SK-MEL-5 (cell line): Measurements from ENCODE around the gene PPP1R37. TPM values are rescaled to one million over a fixed set of nuclear protein-coding genes. Genes with fewer than 3 reads are reported as not detected.

Source experiments
- DNase-seq: peaks from one replicate; pipeline ENCODE4 v3.0.0-alpha.2; 2016; ENCODE audit warnings: low read depth, low spot score
- in situ Hi-C: cut with HindIII; loops from 2 replicates; pipeline ENCODE4 v1.10.0; 2016; ENCODE audit warnings: low sequenced_read_pairs, high pct_unique_total_duplicates, low pct_unique_long_range_greater_than_20kb
- total RNA-seq: library from RNA; depleted of rRNA; stranded (reverse); fragments of >200 nt; shearing (Covaris generic); gene quantifications from 2 replicates; pipeline ENCODE4 v1.2.3, GENCODE V29; 2014

Gene PPP1R37
- total RNA-seq, 1 experiment from 2014 or later = 46.0 TPM

DNA sequence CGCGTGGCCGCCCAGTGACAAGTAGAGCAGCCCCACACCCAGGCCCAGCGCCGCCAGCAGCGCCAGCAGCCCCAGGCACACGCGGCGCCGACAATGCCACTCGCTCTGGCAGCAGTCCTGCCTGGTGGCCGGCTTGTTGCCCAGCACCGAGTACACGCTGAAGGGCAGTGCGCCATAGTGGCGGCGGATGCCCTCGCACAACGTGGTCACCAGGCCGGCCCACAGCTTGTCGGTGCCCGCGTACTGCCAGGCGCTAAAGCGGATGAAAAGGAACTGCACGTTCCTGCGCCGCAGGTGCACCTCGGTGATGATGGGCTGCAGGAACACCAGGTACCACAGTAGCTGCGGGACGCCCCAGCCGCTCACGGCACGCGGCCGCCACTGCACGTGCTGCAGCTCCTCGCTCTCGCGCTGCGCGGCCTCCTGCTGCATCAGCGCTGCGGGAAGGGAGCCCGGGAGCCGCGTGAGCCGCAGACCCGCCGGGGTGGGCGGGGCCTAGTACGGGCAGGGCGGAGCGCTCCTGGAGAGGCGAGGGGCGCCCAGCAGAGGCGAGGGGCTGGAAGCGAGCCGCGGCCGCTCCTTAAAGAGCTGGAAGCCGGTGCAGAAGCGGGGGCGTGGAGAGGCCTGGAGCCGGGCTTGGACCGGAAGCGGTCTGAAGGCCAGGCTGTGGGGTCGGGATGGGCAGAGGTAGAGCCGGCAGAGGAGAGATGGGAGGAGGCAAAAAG is 60.5 kb downstream of the PPP1R37 start:
- in situ Hi-C loops = no loop called here
- no peak for DNase-seq

DNA sequence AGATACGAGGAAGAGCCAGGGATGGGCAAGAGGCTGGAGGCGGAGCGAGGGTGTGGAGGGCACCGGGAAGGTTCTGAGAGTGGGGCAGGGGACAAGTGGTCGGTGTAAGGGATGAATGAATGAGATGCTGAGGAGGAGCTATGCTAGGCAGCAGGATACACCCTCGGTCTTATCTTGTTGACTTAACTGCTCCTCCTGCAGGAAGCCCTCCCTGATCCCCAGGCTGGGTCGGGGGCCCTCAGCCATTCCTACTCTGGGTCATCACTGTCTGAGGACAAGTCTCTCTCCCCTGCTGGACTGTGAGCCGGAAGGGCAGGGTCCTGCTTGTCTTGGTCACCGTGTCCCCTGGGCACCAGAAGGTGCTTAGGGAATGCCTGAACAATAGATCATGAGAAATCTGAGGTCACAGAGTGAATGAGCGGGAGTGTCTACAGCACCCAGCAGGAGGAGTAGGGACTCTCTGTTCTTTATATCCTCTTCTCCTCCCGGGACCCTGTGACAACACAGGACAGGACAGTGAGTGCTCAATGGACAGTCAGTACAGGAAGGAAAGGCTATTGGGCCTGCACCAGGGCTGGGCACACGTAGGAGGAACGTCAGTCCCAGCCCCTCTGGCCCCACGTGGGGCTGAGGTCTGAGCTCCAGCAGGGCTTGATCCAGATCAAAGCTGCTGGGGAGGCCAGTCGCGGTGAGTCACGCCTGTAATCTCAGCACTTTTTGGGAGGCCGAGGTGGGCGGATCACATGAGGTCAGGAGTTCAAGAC is 61.3 kb downstream of the PPP1R37 start:
- in situ Hi-C loops = no loop called here
- DNase-seq = peak; percentile 26

GRCh38 chr19:45156011-45156630 is 63.1 kb downstream of the PPP1R37 start:
- DNase-seq = no peak
- in situ Hi-C loops = no loop called here

- no peak for DNase-seq
- in situ Hi-C loops = no loop called here
These were observed 63.8 kb downstream of the PPP1R37 start for GRCh38 chr19:45156751-45157150.

DNA sequence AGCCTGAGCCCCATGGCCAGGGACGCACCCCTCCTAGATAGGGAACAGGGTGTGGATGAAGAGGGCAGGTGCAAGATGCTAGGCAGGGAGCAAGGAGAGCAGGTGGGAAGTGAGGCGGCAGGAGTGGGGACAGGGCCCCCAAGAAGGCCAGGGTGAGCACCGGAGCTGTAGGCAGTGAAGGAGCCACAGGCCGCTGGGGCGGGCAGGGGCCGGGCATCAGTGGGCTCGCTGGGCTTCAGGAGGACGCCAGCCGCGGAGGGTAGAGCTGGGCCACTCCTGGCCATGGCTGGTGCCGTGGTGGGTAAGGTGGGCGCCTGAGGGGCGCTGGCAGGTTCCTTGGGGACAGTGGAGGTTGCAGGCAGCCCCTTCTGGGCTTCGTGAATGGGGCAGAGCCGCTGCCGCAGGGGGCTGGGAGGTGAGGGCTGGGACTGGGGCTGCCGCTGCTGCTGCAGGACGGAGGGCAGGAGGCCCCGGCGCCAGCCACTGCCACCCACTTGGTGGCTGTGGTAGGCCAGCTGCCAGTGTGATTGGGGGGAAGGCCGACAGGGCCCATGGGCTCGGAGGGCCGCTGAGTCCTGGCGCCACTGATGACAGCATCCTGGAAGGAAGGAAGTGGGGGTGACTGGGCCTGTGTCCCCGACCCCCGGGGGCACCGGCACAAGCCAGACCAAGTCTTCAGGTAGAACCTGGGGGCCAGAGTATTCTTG is 65.7 kb downstream of the PPP1R37 start:
- no peak for DNase-seq
- in situ Hi-C loops = no loop called here

DNA sequence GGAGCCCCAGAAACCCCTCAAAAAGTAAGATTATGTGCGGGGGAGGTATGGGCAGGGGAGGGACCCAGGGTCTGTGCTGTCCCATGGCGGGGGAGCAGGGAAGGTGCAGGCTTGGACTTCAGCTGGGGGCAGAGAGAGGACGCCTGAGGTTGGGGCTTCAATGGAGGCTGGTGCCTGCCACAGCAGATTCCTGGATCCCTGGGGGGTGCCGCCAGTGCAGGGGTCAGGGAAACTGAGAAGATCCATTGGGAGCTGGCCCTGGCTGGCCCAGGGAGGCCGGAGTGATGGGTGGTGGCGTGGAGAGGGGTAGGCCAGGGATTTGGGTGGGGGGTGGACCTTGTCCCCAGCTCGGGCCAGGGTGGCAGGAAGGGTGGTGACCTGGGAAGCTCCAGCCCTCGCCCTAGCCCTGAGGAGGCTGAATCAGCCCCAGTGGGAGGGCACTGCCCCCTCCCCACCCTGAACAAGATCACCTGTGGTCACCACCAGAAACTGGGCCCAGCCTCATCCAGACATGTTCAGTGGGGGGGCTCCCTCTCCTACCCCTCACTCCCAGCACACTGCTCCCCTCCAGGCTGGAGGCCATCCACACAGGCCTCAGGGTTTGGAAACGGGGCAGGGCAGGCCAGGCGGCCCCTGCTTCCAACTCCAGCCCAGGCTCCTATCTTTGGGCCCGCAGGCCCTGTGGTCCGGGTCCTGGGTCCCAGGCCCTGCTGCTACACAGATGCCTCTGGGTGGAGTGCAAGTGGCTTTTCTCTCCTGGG is 66.4 kb downstream of the PPP1R37 start:
- in situ Hi-C loops = no loop called here
- DNase-seq = no peak

- in situ Hi-C loops = no loop called here
- DNase-seq = no peak
These were observed 67.0 kb downstream of the PPP1R37 start for GRCh38 chr19:45159971-45160324.

DNA sequence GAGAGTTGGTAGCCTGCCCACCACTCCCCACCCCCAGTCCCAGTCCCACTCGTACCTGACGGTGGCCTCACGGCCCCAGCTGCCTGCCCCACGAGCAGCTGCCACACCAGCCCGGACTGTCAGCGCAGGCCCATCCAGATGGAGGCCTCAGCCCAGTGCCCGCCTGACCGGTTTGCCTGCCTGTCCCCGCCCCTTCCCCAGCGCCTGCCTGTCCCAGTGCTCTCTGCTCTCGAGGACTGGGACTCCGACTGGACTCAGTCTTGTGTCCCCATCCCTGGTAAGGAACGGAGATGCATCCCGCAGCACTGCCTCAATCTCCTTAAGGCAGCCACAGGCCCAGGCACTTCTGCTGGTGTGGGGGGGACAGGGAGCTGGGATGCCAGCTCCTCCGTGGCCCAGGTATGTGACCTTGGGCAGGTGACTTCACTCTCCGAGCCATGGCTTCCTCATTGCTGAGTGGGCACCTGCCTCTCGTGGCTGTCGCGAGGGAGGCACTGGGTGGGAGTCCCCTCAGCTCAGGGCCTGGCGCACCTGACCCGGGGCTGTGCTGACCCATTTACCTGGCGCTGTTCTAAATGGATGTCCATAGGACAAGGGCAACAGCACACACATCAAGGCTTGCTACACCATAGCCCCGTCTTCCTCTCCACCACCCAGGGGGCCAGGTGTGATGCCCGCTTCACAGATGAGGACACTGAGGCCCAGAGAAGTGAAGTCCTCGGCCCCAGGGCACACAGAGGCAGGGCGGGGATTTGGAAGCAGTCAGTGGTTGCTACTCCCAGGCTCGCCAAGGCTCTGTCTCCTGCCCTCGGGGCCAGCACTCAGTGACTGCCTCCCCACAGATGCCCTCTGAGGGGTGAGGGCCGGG is 68.1 kb downstream of the PPP1R37 start, which contains the start of gene NKPD1:
Gene NKPD1, minus strand, starts transcription at position 113 of the 868 bp plus-strand sequence. CDS start 832 bp downstream, outside the sequence.
- in situ Hi-C loops = no loop called here
- no peak for DNase-seq

GRCh38 chr19:45161738-45162607 is 69.0 kb downstream of the PPP1R37 start:
- in situ Hi-C loops = no loop called here
- DNase-seq = peak; percentile 49

GRCh38 chr19:45162608-45163143 is 69.7 kb downstream of the PPP1R37 start:
- DNase-seq = no peak
- in situ Hi-C loops = no loop called here

DNA sequence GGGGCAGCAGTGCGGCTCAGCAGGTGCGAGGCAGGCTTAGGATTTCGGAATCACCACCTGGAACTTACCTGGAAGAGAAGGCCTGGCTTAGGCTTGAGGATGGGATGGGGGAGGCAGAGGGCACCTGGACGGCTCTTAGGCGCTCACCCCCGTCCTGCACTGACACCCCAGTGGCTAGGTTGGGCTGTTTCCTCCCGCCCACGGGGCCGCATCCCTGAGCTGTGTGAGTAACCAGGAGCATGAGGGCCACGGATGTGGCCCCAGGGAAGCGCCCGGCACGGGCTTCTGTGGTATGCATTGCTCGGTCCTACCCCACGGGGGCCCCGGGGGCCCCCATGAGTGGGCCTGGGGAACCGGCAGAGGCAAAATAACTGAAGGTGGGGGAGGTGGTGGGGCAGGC is 70.2 kb downstream of the PPP1R37 start:
- in situ Hi-C loops = no loop called here
- DNase-seq = no peak

- DNase-seq = no peak
- in situ Hi-C loops = no loop called here
These were observed 70.9 kb downstream of the PPP1R37 start for GRCh38 chr19:45163751-45164460.

- no peak for DNase-seq
- in situ Hi-C loops = no loop called here
These were observed 71.8 kb downstream of the PPP1R37 start for GRCh38 chr19:45164577-45165335.

GRCh38 chr19:45166723-45167252 is 73.8 kb downstream of the PPP1R37 start:
- in situ Hi-C loops = no loop called here
- DNase-seq = no peak
